ENCODE data around the gene SEL1L3.

Gene SEL1L3

DNA sequence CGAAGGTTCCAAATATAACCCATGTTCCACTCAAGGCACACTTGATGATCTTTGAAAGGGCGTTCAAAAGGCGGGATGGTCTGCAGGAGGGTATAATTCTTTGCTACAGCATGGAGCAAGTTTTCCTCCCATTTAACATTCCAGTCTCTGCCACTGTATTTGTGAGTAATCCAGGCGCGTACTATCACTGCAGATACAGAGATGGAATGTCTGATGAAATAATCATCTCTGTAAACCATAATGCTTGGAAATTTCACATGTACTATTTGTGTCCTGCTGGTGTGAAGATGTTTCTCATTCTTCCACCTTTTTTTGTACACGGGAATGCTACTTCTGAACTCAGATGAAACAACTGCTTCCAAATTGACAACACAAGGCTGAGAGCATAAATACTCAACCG is 15.5 kb downstream of the SEL1L3 start:
- DNase-seq (no peak), ATAC-seq (no peak)

GRCh38 chr4:25845841-25846653 is 16.7 kb downstream of the SEL1L3 start:
- ATAC-seq: no peak

DNA sequence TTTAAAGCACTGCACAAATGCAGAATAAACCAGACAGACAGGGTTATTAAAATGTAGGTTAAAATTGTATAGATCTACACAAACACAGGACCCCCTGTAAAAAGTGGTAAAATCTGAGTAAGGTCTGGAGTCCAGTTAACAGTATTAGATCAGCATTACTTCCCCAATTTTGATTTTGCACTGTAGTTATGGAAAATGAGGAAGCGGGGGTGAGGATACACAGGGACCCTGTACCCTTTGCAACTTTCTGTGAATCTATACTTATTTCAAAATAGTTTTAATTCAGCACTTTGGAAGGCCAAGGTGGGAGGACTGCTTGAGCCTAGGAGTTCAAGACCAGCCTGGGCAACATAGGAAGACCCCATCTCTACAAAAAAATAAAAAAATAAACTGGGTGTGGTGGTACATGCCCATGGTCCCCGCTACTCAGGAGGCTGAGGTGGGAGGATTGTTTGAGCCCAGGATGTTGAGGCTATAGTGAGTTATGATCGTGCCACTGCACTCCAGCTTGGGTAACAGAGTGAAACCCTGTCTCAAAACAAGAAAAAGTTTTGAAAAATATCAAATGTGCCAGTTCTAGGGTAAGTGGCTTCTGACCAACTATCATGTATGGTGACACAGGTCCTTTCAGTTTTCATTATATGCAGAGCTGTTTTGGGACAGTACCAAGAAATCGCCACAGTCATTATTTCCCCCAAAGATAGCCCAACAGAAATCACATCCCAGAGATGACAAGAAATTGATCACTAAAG is 17.7 kb downstream of the SEL1L3 start:
- DNase-seq (no peak), ATAC-seq (peak; percentile 68)

More at GRCh38 chr4:25845841-25846653, 16.7 kb downstream of the SEL1L3 start:
- no peak for DNase-seq

- no peak for ATAC-seq
- DNase-seq: no peak
Measured at GRCh38 chr4:25843340-25844097, 19.3 kb downstream of the SEL1L3 start.

DNA sequence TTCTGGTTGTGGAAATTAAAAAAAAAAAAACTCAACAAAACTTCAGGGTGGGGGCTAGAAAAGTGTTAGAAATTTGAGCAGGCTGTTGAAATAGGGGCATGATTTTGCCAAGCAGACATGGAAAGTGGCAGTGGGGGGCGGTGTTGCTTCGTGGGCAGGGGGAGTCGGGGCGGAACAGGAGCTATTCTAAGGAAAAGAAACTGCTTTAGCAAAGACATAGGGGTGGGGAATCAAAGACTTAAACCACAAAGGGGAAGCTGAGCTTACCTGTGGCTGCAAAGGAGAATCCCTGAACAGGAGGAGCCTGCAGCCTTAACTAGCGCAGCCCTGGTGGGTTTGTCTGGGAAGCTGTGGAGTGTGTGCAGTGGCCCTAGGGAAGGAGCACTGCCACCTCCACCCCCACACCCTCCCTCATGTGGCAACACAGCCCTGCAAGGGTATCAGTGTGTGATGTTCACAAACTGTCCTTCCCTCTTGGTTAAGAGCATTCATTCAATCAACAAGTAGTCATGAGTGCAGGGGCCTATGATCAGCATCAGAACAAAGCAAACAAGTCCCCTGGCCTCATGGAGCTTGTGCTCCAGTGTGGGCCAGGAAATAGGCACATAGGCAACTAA is 20.5 kb downstream of the SEL1L3 start:
- DNase-seq (peak; percentile 51), ATAC-seq (peak; percentile 33)

DNA sequence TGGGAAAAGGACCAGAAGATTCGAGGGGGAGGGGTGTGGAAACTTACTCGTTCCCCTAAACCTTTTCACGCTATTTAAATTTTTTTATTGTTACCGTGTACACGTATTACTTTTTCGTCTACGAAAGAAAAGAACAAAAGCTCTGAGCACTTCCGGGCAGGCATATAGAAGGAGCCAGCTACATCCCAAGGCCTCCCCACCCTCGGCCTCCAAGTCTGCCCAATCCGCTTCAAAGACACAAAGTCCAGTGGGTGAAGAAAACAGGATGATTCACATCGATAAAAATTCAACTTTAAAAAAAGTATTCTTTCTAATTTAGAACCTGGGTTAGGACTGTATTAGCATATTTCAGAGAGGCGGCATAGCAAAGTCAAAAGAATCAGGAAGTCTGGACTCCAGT is 23.1 kb downstream of the SEL1L3 start:
- DNase-seq (no peak), ATAC-seq (no peak)

DNA sequence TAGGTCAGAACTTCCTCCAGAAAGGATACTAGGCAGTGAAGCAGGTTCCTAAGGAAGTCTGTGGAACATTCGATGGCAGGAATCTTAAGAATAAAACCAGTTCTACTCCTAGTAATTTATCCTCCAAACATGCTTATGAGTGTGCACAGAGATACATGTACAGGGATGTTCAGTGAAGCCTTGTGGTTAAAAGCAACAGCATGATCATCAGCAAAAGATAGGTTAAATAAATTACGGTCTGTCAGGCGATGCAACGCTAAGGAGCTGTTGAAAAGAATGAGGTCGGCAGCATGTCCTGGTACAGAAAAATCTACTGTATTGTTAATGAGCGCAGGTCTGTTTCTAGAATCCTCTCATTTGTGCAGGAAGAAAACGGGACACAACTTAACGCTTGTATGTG is 23.6 kb downstream of the SEL1L3 start:
- ATAC-seq (no peak), DNase-seq (no peak)

DNA sequence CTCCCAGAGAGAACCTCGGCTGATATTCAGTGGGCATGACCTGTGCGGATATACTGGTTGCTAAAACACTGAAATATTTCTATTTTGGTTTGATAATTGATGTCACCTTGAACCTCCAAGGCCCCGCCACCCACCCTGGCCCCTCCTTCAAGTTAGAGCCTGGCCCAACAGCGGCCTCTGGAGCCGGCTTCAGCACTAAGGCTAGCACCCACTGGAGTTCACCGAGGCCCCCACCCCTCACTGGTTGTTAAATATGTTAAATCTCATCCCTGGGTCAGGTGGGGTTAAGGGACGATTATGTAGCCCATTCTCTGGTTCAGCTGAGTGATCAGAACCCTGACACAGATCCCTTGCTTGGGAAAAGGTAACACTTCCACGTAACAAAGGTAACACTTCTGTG is 24.3 kb downstream of the SEL1L3 start:
- ATAC-seq: no peak
- no peak for DNase-seq

GRCh38 chr4:25837107-25837506 is 25.7 kb downstream of the SEL1L3 start:
- ATAC-seq (no peak), DNase-seq (no peak)

GRCh38 chr4:25835384-25835783 is 27.4 kb downstream of the SEL1L3 start:
- DNase-seq (no peak), ATAC-seq (no peak)

DNA sequence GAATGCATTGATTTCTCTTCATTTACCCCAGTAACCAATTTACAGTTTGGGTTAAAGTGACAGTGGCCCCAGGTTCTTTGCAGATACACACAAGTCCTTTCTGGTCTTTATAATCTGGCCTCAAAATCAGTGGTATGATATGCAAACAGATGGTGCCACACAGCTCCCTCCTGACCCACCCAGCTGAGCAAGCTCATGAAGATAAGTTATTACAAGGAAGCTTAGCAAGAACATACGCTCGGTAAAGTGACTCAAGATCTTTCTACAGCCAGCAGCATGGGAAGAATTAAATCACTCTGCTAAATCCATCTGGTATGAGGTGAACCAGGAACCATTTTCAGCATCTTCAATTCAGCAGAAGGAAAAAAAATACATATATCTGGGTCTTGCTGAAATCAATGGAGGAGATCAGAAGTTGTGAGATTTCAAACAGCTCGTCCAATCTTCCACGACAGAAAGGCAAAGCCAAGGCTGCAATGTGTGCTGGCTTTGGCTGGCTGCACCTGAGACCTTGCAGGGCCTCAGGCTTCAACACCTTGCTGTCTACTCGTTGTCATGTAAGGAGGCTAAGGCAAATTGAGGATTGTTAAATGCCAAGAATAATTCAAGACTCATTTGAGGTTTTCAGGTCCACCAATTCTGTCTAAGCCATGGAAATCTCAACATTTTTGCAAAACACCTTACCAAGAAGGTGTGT is 28.2 kb downstream of the SEL1L3 start:
- ATAC-seq: no peak
- DNase-seq: no peak

GRCh38 chr4:25830548-25830947 is 32.2 kb downstream of the SEL1L3 start:
- DNase-seq (no peak), ATAC-seq (no peak)

GRCh38 chr4:25827897-25828296 is 34.9 kb downstream of the SEL1L3 start:
- DNase-seq: no peak
- no peak for ATAC-seq

- no peak for ATAC-seq
- no peak for DNase-seq
Measured at GRCh38 chr4:25827373-25827772, 35.4 kb downstream of the SEL1L3 start.

- DNase-seq (no peak), ATAC-seq (no peak)
Measured at GRCh38 chr4:25826074-25826752, 36.6 kb downstream of the SEL1L3 start.

GRCh38 chr4:25823632-25824031 is 39.2 kb downstream of the SEL1L3 start:
- no peak for ATAC-seq

DNA sequence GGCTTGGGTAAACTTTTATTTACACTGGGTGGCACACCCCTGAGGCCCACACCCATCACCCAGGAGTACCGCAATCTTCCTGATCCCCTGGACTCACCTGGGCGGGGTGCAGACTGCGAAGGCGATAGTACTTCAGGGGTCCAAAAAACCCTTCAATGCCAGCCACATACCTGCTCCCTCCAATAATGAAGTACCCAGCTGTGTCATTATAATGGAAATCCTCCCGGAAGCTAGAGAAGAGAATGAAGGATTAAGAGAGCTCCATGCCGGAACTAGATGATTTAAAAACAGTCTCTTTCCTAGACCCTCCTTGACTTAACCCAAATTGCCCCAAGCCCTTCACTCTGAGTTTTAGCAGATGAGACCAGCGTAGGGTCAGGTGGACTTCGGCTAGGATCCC is 40.9 kb downstream of the SEL1L3 start:
- no peak for ATAC-seq
- no peak for DNase-seq

More at GRCh38 chr4:25823632-25824031, 39.2 kb downstream of the SEL1L3 start:
- DNase-seq: no peak

DNA sequence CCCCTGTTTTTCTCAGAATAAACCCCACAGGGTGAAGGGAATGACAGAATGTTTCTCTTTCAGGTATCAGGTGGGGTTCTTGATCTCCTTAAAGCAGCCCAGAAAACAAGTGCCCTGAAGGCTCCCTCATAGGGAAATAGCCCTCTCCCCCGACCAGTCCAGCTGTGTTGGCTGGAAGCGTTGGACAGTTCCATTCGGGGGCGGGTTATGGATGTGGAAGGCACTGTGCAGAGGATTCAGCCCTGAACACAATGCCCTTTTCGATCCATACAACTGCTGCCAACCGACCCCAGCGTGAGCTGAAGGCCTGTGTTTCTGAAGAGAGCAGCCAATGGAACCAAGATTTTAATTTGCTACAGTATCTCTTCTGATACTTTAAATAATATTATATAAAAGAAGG is 41.5 kb downstream of the SEL1L3 start:
- ATAC-seq: no peak
- no peak for DNase-seq

DNA sequence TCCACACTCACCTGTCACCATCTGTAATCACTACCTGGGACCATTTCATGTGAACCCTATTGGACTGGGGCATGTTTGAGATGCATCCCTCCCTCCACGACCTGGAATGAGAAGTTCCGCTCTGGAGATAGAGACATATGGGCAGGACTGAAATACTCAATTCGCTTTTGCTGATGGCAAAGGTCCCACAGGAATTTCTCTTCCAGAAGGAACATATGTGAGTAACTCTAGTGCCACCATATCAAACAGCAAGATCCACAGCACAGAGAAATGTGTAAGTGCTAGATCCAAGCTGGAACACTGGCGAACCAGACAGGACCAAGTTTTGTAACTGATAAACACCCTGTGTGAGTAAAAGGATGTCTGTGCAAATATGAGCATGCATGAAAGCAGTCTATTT is 43.9 kb downstream of the SEL1L3 start:
- no peak for DNase-seq
- no peak for ATAC-seq

DNA sequence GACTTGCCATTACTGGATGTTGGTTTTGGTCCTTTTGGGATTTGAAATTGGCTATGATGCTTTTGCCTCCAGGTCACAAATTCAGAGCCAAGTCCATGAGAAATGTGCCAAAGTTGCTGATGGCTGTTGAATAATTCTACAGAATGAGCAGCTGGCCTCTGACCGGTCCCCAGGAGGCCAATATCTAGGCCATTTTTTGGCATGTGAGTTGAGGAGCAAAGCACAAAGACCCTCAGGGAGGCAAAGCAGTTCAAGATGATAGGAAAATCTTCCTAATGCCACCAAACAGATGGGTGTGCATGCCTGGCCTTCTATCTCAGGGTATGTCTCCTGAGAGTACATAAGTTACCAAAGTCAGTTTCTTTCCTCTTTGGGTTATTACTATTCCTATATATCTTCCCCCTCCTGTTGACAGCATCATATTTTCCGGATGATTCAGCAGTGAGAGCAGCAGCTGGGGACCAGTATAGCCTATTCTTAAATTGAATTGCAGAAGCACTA is 44.4 kb downstream of the SEL1L3 start:
- ATAC-seq: peak; percentile 46
- no peak for DNase-seq

All from stimulated activated naive CD8-positive, alpha-beta T cell treated with anti-CD3 and anti-CD28 coated beads, Interleukin-15, Interleukin-2, amounts not matched to agents 100 U/mL and 50 U/mL, for 24 hours (primary cell).